B cell (primary cell): ENCODE results near the gene CHST11.

Experiments
- EZH2 ChIP-seq: IDR thresholded peaks from 2 replicates; pipeline ENCODE4 v1.6.1; 2012; ENCODE audit warnings: borderline replicate concordance, low read depth, mild to moderate bottlenecking, moderate library complexity, low read length; ENCODE audit not compliant: insufficient read depth, poor library complexity, severe bottlenecking
- TF ChIP-seq, protein P1 (sequence below): fragments of 200-600 bp; IDR thresholded peaks from one replicate; pipeline ENCODE4 v1.8.0; 2022; ENCODE audit warnings: antibody characterized with exemption, mild to moderate bottlenecking

GRCh38 chr12:104570174-104570907 lies 113.6 kb downstream of the CHST11 start:
- TF ChIP-seq EZH2, result no peak
- TF ChIP-seq, protein P1, sequence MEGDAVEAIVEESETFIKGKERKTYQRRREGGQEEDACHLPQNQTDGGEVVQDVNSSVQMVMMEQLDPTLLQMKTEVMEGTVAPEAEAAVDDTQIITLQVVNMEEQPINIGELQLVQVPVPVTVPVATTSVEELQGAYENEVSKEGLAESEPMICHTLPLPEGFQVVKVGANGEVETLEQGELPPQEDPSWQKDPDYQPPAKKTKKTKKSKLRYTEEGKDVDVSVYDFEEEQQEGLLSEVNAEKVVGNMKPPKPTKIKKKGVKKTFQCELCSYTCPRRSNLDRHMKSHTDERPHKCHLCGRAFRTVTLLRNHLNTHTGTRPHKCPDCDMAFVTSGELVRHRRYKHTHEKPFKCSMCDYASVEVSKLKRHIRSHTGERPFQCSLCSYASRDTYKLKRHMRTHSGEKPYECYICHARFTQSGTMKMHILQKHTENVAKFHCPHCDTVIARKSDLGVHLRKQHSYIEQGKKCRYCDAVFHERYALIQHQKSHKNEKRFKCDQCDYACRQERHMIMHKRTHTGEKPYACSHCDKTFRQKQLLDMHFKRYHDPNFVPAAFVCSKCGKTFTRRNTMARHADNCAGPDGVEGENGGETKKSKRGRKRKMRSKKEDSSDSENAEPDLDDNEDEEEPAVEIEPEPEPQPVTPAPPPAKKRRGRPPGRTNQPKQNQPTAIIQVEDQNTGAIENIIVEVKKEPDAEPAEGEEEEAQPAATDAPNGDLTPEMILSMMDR, result no peak
